Kidney capillary endothelial cell (primary cell): ENCODE results near the gene COP1.

Source experiments
- DNase-seq: peaks from one replicate; pipeline ENCODE4 v3.0.0-alpha.2; 2018; ENCODE audit warnings: low spot score

COP1 gene

DNA sequence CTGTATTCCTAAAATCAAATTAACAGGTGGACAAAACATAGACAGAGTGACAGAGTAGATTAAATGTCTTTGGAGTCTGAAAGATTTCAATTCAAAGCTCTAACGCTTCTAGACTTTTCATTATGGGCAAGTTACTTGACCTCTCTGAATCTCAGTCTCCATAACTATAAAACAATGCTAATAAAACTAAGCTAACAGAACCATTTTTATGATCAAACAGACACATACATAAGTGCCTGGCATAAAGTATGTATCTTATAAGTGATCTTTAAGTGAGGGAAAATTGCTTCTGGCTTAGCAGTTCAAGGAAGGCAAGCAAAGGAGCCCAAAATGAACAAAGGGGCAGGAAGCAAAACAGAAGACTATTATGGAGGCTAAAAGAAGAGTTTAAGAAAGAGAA is 246.9 kb downstream of the COP1 start:
- DNase-seq: no peak

GRCh38 chr1:175951627-175952026 is 255.5 kb downstream of the COP1 start:
- no peak for DNase-seq

DNA sequence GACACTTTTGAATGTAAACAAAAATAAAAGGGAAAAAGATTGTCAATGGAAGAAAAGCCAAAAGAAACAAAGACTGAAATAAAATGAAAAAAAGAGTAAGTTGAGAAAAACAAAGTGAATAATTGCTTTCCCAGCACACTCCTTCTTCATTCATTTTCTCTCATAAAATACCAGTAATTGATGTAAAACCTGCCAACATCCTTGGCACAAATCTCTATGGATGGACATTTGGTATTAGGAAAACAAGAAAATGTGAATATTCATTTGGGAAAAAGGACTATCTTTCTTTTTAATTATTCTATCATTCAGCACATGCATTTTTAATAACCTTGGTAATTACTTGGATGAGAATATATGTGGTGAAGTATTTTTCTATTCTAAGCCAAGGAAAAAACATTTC is 259.3 kb downstream of the COP1 start:
- no peak for DNase-seq

DNA sequence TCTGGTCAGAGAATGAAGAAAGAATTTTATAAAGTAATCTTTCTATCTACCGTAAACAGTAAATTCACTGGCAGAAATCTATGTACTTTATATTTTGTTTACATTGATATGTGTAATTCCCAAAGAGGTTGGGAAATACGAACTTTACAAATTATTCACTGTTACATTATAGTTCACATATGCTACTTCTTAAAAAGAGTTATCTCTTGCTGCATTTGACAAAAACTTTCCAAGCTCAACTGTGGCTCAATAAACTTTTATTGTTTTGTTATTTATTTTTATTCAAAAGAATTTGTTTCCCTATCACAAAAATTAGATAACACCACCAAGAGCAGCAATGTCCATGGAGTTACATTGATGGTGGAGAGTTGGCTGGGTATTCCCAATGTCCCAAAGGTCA is 262.5 kb downstream of the COP1 start:
- DNase-seq: no peak

GRCh38 chr1:175941164-175941563 is 265.9 kb downstream of the COP1 start:
- DNase-seq: no peak

GRCh38 chr1:175936736-175937135 is 270.4 kb downstream of the COP1 start:
- DNase-seq: no peak

DNA sequence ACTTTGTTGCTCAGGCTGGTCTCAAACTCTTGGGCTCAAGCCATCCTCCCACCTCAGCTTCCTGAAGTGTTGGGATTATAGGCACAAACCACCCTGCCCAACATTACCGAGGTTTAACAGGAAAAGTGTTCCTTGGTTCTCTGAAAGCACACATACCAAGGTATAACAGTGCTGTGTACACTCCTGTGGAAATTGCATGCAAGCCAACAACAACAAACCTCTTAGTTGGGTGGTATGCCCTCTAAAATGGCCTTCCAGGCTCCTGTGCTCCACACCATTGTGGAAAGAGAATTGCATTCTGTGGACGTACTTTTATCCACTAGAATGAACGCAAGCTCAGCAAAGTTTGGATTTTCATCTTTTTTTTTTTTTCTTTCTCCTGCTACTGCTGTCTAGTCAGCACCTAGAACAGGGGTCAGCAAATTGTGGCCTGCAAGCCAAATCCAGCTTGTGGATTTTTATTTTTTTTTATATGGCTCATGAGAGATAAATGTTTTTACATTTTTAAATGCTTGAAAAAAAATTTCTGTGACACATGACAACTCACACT is 271.4 kb downstream of the COP1 start:
- DNase-seq: no peak

DNA sequence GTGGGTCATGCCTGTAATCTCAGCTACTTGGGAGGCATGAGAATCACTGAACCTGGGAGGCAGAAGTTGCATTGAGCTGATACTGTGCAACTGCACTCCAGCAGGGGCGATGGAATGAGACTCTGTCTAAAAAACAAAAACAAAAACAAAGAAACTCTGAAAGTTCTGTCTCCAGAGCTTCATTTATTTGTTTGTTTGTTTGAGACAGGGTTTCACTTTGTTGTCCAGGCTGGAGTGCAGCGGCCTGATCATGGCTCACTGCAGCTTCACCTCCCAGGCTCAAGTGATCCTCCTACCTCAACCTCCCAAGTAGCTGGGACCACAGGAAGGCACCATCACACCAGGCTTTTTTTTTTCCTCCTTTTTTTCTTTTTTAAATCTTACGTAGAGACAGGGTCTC is 271.9 kb downstream of the COP1 start:
- no peak for DNase-seq

DNA sequence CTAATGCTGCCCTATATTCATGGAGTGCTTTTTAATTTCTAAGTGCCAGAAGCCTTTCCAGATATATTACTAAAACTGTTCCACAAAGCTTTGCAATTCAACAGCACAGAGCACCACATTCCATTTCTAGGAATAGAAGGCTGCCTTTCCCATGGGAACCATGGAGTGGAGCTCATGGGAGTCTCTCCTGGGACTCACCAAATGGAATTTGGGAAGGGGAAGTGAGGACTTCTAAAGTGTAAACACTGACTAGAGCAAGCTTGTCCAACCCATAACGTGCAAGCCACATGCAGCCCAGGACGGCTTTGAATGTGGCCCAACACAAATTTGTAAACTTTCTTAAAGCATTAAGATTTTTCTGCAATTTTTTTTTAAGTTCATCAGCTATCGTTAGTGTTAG is 273.3 kb downstream of the COP1 start:
- no peak for DNase-seq

DNA sequence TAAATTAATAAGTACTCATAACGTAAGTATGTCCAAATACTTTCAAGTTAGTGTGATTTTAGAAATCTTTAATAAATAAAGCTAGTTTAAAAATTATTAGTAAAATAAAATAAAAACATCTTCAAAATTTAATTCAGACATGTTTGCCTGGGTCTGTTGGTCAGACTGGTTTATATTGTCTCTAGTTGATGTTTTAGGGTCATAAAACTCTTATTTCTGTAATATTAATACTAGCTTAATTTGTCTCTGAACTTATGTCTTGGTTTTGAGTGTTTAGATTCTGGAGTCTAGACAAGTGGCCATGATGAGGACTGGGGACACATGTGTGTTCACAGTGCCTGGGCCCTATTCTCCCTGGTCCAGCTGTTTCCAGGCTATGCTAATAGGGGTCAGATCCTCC is 279.1 kb downstream of the COP1 start:
- DNase-seq: no peak

DNA sequence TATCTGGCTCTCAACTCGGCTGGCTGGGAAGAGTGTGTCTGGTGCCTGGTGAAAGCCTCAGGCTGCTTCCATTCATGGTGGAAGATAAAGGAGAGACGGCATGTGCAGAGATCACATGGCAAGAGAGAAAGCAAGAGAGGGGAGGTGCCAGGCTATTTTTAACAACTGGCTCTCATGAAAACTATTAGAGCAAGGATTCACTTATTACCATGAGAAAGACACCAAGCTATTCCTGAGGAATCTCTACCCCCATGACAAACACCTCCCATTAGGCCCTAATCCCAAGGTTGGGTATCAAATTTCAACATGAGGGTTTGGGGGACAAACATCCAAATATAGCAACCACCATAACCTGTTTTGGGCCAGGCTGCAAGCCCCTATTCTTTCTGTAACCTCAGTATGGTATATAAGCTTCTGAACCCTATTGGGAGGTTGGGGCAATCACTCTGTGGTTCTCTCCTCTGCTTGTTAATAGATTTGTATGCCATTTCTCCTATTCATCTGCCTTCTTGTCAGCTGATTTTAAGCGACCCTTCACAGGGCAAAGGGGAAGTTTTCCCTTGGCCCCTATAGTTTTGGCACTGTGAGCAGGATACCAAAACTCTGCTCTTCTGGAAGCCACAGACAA is 284.7 kb downstream of the COP1 start:
- no peak for DNase-seq

- no peak for DNase-seq
Measured at GRCh38 chr1:175920381-175920780, 286.7 kb downstream of the COP1 start.

DNA sequence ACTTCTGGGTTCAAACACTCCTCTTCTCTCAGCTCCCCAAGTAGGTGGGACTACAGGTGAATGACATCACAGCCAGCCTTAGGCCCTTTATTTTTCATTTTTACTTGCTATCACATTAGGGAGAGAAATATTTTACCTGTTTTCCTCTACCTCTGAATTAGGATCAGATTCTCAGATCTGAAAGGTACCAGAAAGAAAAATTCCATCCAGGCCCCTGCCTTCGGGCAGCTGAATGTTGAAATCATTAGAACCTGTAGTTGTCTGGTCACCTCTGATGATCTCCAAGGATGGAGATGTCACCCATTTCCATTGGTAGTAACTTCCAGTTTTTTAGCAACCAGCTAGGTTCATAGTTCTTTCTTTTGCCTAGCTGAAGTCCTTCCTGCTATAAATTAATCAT is 288.1 kb downstream of the COP1 start:
- no peak for DNase-seq

- no peak for DNase-seq
Measured at GRCh38 chr1:175918364-175918801, 288.7 kb downstream of the COP1 start.

DNA sequence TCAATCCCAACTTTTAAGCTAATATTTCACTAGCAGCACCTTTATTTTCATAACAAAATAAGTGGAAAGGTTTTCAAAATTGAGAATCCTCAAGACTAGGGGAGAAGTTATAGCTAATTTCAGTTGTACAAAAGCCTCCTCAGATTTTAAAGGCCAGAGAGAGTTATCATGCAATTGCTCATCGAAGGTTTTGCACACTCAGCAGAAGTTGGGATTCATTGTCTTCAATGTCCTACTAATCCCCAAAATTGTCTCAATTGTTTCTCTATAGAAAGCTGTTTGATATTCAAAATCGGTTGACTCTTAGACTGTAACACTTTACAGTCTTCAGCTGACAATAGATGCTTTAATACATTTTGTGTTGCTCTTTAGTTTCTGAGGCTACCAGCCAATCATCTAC is 293.0 kb downstream of the COP1 start:
- DNase-seq: no peak

DNA sequence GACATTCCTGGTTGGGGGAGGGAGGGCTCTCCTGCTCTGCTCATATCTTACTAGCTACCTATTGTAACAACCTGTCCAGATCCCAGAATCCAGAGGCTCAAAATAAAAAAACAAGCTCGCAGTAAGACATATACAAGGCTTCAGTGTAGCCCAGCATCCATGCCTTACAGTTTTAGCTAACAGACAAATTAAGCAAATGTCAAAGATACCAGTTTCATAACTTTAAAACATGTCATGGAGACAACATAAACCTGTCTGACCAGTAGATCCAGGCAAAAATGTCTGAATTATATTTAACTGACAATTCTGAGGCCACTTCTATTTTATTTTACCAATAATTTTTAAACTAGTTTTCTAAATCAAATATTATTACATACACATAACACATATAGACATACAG is 295.9 kb downstream of the COP1 start:
- DNase-seq: no peak

- DNase-seq: no peak
Measured at GRCh38 chr1:175906370-175906769, 300.7 kb downstream of the COP1 start.

DNA sequence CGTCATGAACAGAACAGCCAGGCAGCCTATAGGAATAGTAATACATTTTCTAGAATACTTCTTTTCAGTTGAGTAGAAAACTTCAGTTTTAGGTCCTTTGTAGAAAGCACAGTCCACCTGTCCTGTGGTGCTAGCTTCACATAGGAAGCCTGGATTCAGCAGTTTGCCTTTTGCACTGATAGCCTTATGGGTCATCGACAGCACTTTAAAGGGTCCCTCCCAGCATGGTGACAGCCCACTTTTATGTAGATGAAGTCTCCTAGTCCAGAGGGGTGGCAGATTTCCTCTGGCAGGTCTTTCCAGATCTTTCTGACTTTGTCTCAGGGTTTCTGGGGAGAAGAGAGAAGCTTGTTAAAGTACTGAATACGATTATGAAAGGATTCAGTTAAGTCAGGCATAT is 302.3 kb downstream of the COP1 start:
- no peak for DNase-seq

DNA sequence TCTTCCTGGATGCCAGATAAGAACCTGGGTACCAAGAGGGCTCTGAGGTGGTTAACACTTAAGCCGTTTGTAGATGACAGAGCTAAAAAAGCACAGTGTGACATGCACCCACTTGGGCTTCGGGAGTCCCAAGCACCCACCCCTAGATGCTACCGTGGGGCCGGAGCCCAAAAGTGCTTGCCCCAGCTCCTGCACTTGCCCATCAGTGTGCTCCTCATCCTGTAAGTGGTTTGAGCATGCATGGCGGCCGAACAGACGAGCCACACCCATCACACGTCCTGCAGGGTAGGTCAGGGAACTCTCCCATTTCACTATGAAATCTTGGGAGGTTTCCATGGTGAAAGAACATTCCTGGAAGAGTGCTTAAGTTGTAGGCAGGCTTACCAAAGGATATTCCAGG is 304.8 kb downstream of the COP1 start:
- no peak for DNase-seq

- DNase-seq: no peak
Measured at GRCh38 chr1:175901076-175901836, 305.8 kb downstream of the COP1 start.

GRCh38 chr1:175900171-175900570 is 306.9 kb downstream of the COP1 start:
- no peak for DNase-seq

GRCh38 chr1:175895966-175896365 is 311.1 kb downstream of the COP1 start:
- no peak for DNase-seq
